Right lobe of liver (tissue), 4 donors: ENCODE data around the gene ANKRD11.

Experiments
- CTCF ChIP-seq, 4 donors: fragments of 200-600 bp in 3 of 4; fragments of 450-650 bp in 1 of 4; IDR thresholded peaks; one replicate each; pipeline versions ENCODE4 v1.5.1 to v1.8.0; 2016 to 2022; ENCODE audit warnings: antibody characterized with exemption in 4 of 4, mild to moderate bottlenecking in 2 of 4
- POLR2A ChIP-seq: fragments of 450-650 bp; IDR thresholded peaks from one replicate; pipeline ENCODE4 v1.6.1; 2017; ENCODE audit warnings: antibody characterized with exemption, mild to moderate bottlenecking
- donor health status: DM: no; HTN: no; CAD: no.
- donor health status: DM: no; HTN: no; CAD: no.
- donor health status: DM: no; HTN: yes; CAD: no.

- TF ChIP-seq CTCF (IDR thresholded peaks at IDR 0.05) (no peak), POLR2A (no peak)
These were observed 15.2 kb downstream of the ANKRD11 start for GRCh38 chr16:89475144-89475543.
